Measurements from ENCODE around the gene NUP62.

Gene NUP62

DNA sequence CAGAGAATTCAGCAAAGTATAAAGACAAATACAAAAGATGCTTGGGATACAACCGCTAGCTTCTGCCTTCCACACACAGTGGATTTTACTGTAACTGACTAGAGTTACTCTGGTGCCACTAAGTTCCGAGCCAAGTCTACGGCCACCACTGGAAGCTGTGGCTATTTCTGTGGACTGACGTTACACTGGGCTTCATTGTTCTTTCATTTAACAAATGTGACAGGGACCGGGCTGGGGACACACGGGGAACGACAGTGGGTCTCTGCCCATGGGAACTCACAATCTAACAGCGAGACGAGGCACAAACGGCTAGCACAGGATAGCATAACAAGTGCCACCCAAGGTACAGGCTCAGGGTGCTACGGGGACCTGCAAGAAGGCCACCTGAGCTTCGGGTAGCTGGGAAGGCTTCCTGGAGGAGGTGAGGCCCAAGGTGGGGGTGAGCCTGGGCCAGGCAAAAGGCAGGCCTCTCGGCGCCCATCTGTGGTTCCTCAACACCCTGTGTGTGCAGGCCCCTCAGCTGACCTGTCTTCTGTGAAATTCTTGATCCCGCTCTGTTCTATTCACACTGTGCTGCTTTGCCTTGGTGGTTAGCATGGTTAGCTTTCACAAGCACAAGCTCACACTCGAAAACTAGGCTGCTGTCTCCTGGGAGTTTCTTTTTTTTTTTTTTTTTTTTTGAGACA is 22.3 kb downstream of the NUP62 start:
- no peak for DNase-seq (ENCODE audit: extremely low read depth, insufficient read length)
- TF ChIP-seq, protein P1, sequence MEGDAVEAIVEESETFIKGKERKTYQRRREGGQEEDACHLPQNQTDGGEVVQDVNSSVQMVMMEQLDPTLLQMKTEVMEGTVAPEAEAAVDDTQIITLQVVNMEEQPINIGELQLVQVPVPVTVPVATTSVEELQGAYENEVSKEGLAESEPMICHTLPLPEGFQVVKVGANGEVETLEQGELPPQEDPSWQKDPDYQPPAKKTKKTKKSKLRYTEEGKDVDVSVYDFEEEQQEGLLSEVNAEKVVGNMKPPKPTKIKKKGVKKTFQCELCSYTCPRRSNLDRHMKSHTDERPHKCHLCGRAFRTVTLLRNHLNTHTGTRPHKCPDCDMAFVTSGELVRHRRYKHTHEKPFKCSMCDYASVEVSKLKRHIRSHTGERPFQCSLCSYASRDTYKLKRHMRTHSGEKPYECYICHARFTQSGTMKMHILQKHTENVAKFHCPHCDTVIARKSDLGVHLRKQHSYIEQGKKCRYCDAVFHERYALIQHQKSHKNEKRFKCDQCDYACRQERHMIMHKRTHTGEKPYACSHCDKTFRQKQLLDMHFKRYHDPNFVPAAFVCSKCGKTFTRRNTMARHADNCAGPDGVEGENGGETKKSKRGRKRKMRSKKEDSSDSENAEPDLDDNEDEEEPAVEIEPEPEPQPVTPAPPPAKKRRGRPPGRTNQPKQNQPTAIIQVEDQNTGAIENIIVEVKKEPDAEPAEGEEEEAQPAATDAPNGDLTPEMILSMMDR (IDR thresholded peaks at IDR 0.05; ENCODE audit: insufficient read depth, low read length, poor library complexity, severe bottlenecking), result no peak
- H3K4me3 ChIP-seq (replicated peaks; ENCODE audit: low read depth, low read length), result no peak overlapping the region
- H3K27me3 ChIP-seq (replicated peaks; ENCODE audit: control insufficient read depth, insufficient read depth, low read length), result no peaks in the 10 kb centered on the region
- peaks cover 18% of the 10 kb centered on the region for H3K36me3 ChIP-seq (ENCODE audit: control insufficient read depth, insufficient read depth, low read length)

DNA sequence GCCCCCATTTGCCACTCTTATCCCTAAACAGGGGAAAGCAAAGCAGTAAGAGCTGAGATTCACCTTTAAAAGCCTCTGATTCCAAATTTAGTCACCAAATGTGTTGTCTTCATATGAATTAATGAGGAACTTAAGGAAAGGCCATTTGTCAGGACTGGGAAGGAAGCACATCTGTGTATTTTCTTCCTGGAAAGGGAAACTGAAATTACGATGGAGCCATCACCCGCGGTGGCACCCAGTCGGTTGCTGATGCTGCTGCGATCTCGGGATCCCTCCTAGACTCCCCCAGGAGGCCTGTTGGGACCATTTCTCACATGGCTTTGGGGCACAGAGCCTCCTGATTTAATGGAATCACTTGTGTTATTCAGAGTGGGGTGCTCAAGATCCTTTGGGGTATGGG is 25.2 kb downstream of the NUP62 start:
- TF ChIP-seq, protein P1 (IDR thresholded peaks at IDR 0.05; ENCODE audit: insufficient read depth, low read length, poor library complexity, severe bottlenecking), result no peak
- no peaks in the 10 kb centered on the region for H3K27me3 ChIP-seq (replicated peaks; ENCODE audit: control insufficient read depth, insufficient read depth, low read length)
- H3K36me3 ChIP-seq (ENCODE audit: control insufficient read depth, insufficient read depth, low read length), result peaks cover 7% of the 10 kb centered on the region
- H3K4me3 ChIP-seq (replicated peaks; ENCODE audit: low read depth, low read length), result no peak overlapping the region; the same call in 1 of the 2 replicates
- no peak for DNase-seq (ENCODE audit: extremely low read depth, insufficient read length)

DNA sequence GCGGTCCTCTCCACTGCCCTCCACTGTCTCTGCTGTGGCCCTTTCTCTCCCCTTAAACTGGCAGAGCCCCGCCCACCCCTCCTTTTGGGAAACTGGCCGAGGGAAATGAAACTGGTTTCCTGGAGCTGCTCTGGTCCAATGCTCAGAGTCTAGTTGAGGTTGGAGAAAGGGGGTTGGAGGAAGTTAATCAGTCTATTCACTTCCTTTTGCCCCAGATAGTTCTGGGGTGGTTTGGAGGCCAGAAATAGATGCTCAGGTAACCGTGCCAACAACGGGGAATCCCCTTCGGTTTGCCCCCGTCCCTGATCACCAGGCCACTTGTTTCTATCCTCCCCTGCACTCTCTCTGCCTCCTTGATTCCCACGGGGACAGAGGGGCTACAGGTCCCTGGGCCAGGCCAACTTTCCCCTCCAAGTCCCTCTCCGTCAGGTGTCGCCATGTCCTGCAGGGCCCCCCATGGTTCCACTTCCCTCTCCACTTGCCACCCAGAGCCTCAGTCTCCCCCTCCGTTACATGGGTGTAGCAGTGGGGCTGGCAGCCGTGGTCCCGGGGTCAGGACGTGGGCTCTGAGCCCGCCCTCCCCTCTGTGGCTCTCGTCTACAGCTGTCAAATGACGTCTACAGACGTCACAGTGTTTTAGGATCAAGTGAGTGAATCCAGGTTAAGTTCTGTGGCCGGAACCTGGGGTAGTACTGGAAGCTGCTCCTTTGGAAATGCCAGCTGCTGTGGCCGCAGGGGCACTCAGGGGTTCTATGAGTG is 32.3 kb downstream of the NUP62 start, which contains the start of gene IL4I1:
Gene IL4I1 (minus strand): TSS at position 25 of the 759 bp plus-strand sequence. CDS start 727 bp downstream, outside the sequence.
- H3K36me3 ChIP-seq (ENCODE audit: control insufficient read depth, insufficient read depth, low read length), result peaks cover 9% of the 10 kb centered on the region
- TF ChIP-seq, protein P1 (IDR thresholded peaks at IDR 0.05; ENCODE audit: insufficient read depth, low read length, poor library complexity, severe bottlenecking), result no peak
- no peaks in the 10 kb centered on the region for H3K27me3 ChIP-seq (replicated peaks; ENCODE audit: control insufficient read depth, insufficient read depth, low read length)
- peak; percentile 86 for DNase-seq (ENCODE audit: extremely low read depth, insufficient read length)
- H3K4me3 ChIP-seq (replicated peaks; ENCODE audit: low read depth, low read length), result peak within 1 kb of the TSS; percentile 80

DNA sequence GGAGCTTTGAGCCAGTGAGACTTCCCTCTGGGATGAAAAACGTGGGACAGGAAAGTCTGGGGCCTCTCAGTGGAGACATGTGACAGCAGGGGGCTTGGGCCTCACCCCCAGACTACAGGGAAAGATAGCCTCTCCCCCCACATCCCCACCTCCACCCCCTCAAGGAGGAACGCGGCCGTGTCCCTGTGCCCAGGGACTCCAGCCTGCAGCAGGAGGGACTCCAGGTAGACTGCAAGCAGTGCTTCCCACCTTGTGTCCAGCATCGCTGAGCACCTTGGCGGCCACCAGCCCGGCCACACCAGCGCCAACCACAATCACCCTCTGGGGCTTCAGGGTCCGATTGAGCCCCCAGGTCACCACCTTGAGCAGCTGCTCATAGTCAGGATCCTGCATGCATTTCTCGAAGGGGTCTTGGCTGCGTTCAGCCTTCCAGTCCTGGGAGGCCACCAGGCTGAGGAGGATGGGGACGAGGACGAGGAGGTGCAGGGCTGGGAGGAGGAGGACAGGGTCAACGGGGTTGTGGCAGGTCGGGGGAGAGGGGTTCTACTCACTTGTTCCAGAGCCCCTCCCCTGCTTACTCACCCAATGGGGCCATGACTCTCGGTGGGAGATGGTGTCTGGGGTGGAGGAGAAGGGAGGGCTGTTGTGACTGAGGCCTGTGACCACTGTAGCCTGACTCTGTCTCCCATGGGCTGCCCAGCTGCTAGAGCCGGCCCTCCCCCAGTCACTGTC is 33.6 kb downstream of the NUP62 start:
- peak overlapping the region; percentile 80 for H3K4me3 ChIP-seq (replicated peaks; ENCODE audit: low read depth, low read length)
- TF ChIP-seq, protein P1 (IDR thresholded peaks at IDR 0.05; ENCODE audit: insufficient read depth, low read length, poor library complexity, severe bottlenecking), result peak; percentile 4
- H3K27me3 ChIP-seq (replicated peaks; ENCODE audit: control insufficient read depth, insufficient read depth, low read length), result no peaks in the 10 kb centered on the region
- H3K36me3 ChIP-seq (ENCODE audit: control insufficient read depth, insufficient read depth, low read length), result peaks cover 15% of the 10 kb centered on the region
- no peak for DNase-seq (ENCODE audit: extremely low read depth, insufficient read length)

DNA sequence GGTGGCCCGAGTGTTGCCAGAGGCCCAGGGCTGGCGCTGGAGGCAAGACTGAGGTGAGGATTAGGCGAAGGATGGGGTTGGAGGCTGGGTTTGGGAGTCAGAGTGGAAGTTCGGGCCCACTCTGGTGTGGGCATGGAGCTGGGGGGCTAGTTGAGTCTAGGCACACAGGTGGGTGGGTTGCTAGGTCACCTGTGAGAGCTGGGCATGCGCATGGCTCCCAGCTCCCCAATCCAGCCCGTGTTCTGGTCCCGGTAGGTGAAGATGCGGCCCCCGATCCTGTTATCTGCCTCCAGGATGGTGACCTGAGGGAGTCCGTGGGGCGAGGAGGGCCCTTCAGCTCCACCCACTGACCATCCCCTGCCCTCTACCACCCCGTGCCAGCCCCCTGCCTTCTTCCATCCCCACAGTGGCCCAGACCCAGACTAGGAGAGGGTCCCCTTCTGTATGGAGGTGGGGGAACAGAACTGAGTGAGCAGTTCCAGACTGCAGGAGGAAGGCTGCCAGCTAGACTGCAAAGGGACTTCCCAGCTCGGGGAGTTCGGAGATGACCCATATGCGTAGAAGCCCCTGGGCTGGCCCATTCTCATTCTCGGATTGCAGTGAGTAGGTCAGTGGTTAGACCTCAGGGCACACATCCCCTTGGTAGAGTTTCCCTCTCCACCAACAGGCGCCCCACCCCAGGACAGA is 34.3 kb downstream of the NUP62 start:
- Histone ChIP-seq H3K4me3 (replicated peaks; ENCODE audit: low read depth, low read length) (peak overlapping the region; percentile 80), H3K27me3 (replicated peaks; ENCODE audit: control insufficient read depth, insufficient read depth, low read length) (no peaks in the 10 kb centered on the region), H3K36me3 (ENCODE audit: control insufficient read depth, insufficient read depth, low read length) (peaks cover 19% of the 10 kb centered on the region)
- TF ChIP-seq, protein P1 (IDR thresholded peaks at IDR 0.05; ENCODE audit: insufficient read depth, low read length, poor library complexity, severe bottlenecking), result no peak
- DNase-seq (ENCODE audit: extremely low read depth, insufficient read length), result no peak
